Panc1 (cell line): ENCODE results near the gene SERPIND1. TPM values are rescaled to one million over a fixed set of nuclear protein-coding genes. Genes with fewer than 3 reads are reported as not detected.

Source experiments
- ATAC-seq: fragments of 200-7000 bp; cut with Tn5 transposase; 2 replicates; pipeline ENCODE4 v1.9.1; 2020; ENCODE audit warnings: mild to moderate bottlenecking, moderate library complexity
- BruUV-seq: library from RNA; stranded (reverse); fragments of 400-500 nt; replicated peaks from 2 replicates; lab custom pipeline; 2021; lab: Mats Ljungman, UMichigan
- CTCF ChIA-PET: fragments of 300-600 bp; sonication (Branson Sonifier 250); formaldehyde crosslinking; loops from one replicate; lab custom pipeline; 2022; ENCODE audit warnings: antibody characterized with exemption; lab: Charles Lee
- POLR2A ChIA-PET: fragments of 300-600 bp; sonication (Branson Sonifier 250); formaldehyde crosslinking; loops from one replicate; lab custom pipeline; 2022; ENCODE audit warnings: antibody characterized with exemption; lab: Charles Lee
- DNase-seq: peaks from one replicate; pipeline ENCODE4 v3.0.0-alpha.2; 2010; ENCODE audit warnings: low read depth, low spot score
- H3K27ac ChIP-seq: 2 replicates; pipeline ENCODE4 v1.5.1; 2011; ENCODE audit warnings: mild to moderate bottlenecking, low read length, inconsistent platforms
- H3K27me3 ChIP-seq: fragments of 200-500 bp; sonication (Bioruptor generic); 2 replicates; pipeline ENCODE4 v1.6.0; 2014; ENCODE audit warnings: low read length, inconsistent platforms; ENCODE audit not compliant: control insufficient read depth, insufficient read depth
- H3K36me3 ChIP-seq: fragments of 200-500 bp; sonication (Bioruptor generic); 2 replicates; pipeline ENCODE4 v1.5.1; 2014; ENCODE audit warnings: inconsistent platforms, mild to moderate bottlenecking, low read length, moderate library complexity; ENCODE audit not compliant: control insufficient read depth, insufficient read depth
- H3K4me1 ChIP-seq: 2 replicates; pipeline ENCODE4 v1.5.1; 2011; ENCODE audit warnings: inconsistent platforms, mild to moderate bottlenecking, low read length, moderate library complexity; ENCODE audit not compliant: control insufficient read depth, insufficient read depth
- H3K4me3 ChIP-seq, 2 experiments: 2 replicates each; pipeline ENCODE4 v1.5.1; 2011 to 2012; ENCODE audit warnings: low read depth in 2 of 2, low read length in 2 of 2, mild to moderate bottlenecking in 2 of 2, inconsistent platforms in 1 of 2, moderate library complexity in 1 of 2
- H3K9me3 ChIP-seq: fragments of 200-500 bp; sonication (Bioruptor generic); 2 replicates; pipeline ENCODE4 v1.5.1; 2014; ENCODE audit warnings: low read depth, mild to moderate bottlenecking, inconsistent platforms, low read length, moderate library complexity; ENCODE audit not compliant: control insufficient read depth, insufficient read depth
- CTCF ChIP-seq: fragments of 450-650 bp; IDR thresholded peaks from 2 replicates; pipeline ENCODE4 v1.5.1; 2017; ENCODE audit warnings: mild to moderate bottlenecking
- POLR2AphosphoS5 ChIP-seq: IDR thresholded peaks from 2 replicates; pipeline ENCODE4 v1.6.1; 2012; ENCODE audit warnings: mild to moderate bottlenecking, low read depth, low read length, moderate library complexity
- REST ChIP-seq, 2 experiments: IDR thresholded peaks; 2 replicates each; pipeline ENCODE4 v1.6.1; 2011 to 2012; ENCODE audit warnings: low read depth in 2 of 2, control low read depth in 1 of 2, low read length in 1 of 2, mild to moderate bottlenecking in 1 of 2, moderate library complexity in 1 of 2; ENCODE audit not compliant: insufficient read depth in 1 of 2
- SIN3A ChIP-seq: IDR thresholded peaks from 2 replicates; pipeline ENCODE4 v1.6.1; 2012; ENCODE audit warnings: low read depth, mild to moderate bottlenecking, low read length, moderate library complexity, borderline replicate concordance; ENCODE audit not compliant: insufficient read depth
- TCF7L2 ChIP-seq: IDR thresholded peaks from 2 replicates; pipeline ENCODE4 v1.6.1; 2011; ENCODE audit warnings: mild to moderate bottlenecking, low read depth, low read length, inconsistent platforms
- in situ Hi-C: cut with HindIII; loops from 2 replicates; pipeline ENCODE4 v1.10.0; 2016; ENCODE audit warnings: low sequenced_read_pairs, low pct_unique_long_range_greater_than_20kb
- intact Hi-C: fragments of 100-400 bp; cut with micrococcal nuclease; formaldehyde crosslinking; loops from one replicate; pipeline ENCODE4 v1.10.0; 2022; ENCODE audit not compliant: unreplicated experiment
- total RNA-seq: library from RNA; stranded (reverse); gene quantifications from one replicate; pipeline ENCODE4 v1.2.1, GENCODE V29; 2021; ENCODE audit not compliant: unreplicated experiment

The SERPIND1 gene
- total RNA-seq, 1 experiment from 2014 or later: 0.18 TPM

GRCh38 chr22:20802922-20803553, 29.1 kb downstream of the SERPIND1 start:
- no TSS peak for BruUV-seq
- no peak overlapping the region for H3K4me3 ChIP-seq
- no peaks in the 10 kb centered on the region for H3K9me3 ChIP-seq
- no peak for ATAC-seq
- intact Hi-C loops: no loop called here
- CTCF ChIA-PET: no interaction called here
- no peaks in the 10 kb centered on the region for H3K4me1 ChIP-seq
- no peak overlapping the region for H3K27ac ChIP-seq
- DNase-seq: no peak
- peaks cover 11% of the 10 kb centered on the region for H3K36me3 ChIP-seq
- POLR2A ChIA-PET: no interaction called here
- no peaks in the 10 kb centered on the region for H3K27me3 ChIP-seq
- no peak for TF ChIP-seq TCF7L2
- in situ Hi-C loops: no loop called here

- POLR2A ChIA-PET: no interaction called here
- no peaks in the 10 kb centered on the region for H3K9me3 ChIP-seq
- BruUV-seq: no TSS peak
- no peak overlapping the region for H3K27ac ChIP-seq
- H3K4me3 ChIP-seq: no peak overlapping the region
- intact Hi-C loops: no loop called here
- peaks cover 5% of the 10 kb centered on the region for H3K36me3 ChIP-seq
- CTCF ChIA-PET: no interaction called here
- TF ChIP-seq REST (IDR thresholded peaks at IDR 0.05; ENCODE audit: insufficient read depth in 1 of 2, low read depth in 2 of 2, low read length in 1 of 2) (no peak), CTCF (peak; percentile 73)
- in situ Hi-C loops: no loop called here
- H3K4me1 ChIP-seq: no peaks in the 10 kb centered on the region
- no peaks in the 10 kb centered on the region for H3K27me3 ChIP-seq
- DNase-seq: no peak
- peak; percentile 74; the same call in 1 of the 2 replicates for ATAC-seq
Measured at GRCh38 chr22:20803696-20804324, 29.9 kb downstream of the SERPIND1 start.

GRCh38 chr22:20804650-20805049, 30.7 kb downstream of the SERPIND1 start:
- TF ChIP-seq SIN3A (no peak), REST (IDR thresholded peaks at IDR 0.05; ENCODE audit: insufficient read depth in 1 of 2, low read depth in 2 of 2, low read length in 1 of 2) (no peak), POLR2AphosphoS5 (no peak), TCF7L2 (no peak), CTCF (no peak)
- Histone ChIP-seq H3K4me3 (no peak overlapping the region), H3K36me3 (peaks cover 4% of the 10 kb centered on the region; the same call in 1 of the 2 replicates), H3K9me3 (no peaks in the 10 kb centered on the region), H3K27ac (no peak overlapping the region), H3K27me3 (no peaks in the 10 kb centered on the region), H3K4me1 (no peaks in the 10 kb centered on the region)
- no TSS peak for BruUV-seq
- ATAC-seq (no peak), DNase-seq (no peak)
- in situ Hi-C loops (no loop called here), intact Hi-C loops (no loop called here)
- ChIA-PET CTCF (no interaction called here), POLR2A (no interaction called here)
